Ishikawa (cell line): ENCODE data around the gene R3HDML.

Experiments
- CEBPB ChIP-seq: IDR thresholded peaks from 2 replicates; pipeline ENCODE4 v1.6.1; 2012
- CREB1 ChIP-seq: IDR thresholded peaks from 2 replicates; pipeline ENCODE4 v1.6.1; 2012; ENCODE audit warnings: low read depth
- EGR1 ChIP-seq: IDR thresholded peaks from 2 replicates; pipeline ENCODE4 v1.6.1; 2012
- EP300 ChIP-seq: IDR thresholded peaks from 2 replicates; pipeline ENCODE4 v1.6.1; 2012; ENCODE audit warnings: borderline replicate concordance
- RAD21 ChIP-seq: IDR thresholded peaks from 2 replicates; pipeline ENCODE4 v1.6.1; 2012; ENCODE audit warnings: low read depth
- TAF1 ChIP-seq: IDR thresholded peaks from 2 replicates; pipeline ENCODE4 v1.6.1; 2012; ENCODE audit warnings: low read depth, mild to moderate bottlenecking
- TEAD4 ChIP-seq: IDR thresholded peaks from 2 replicates; pipeline ENCODE4 v1.6.1; 2012
- YY1 ChIP-seq: IDR thresholded peaks from 2 replicates; pipeline ENCODE4 v1.6.1; 2012; ENCODE audit warnings: low read depth
- TF ChIP-seq, protein P1 (sequence below): IDR thresholded peaks from 2 replicates; pipeline ENCODE4 v1.6.1; 2012
- TF ChIP-seq, protein P2 (sequence below): IDR thresholded peaks from 2 replicates; pipeline ENCODE4 v1.6.1; 2012
- TF ChIP-seq, protein P3 (sequence below): IDR thresholded peaks from 2 replicates; pipeline ENCODE4 v1.6.1; 2012; ENCODE audit warnings: low read depth, mild to moderate bottlenecking

DNA sequence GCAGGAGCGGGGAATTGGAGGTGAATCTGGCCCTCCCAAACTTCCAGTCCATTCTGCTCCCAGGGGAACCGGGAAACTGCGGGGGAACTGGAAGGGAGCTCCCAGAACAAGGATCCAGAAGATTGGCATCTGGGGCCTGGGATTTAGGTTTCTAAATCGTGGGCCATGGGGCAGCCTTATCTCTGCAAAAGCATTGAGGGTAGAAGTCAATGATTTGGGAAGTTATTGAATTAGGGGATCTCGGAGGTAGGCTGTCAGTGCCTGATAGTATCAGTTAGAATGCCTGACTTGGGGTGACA, 63.8 kb downstream of the R3HDML start:
- TF ChIP-seq EP300 (no peak), CREB1 (no peak), TEAD4 (no peak), YY1 (no peak), TAF1 (no peak), RAD21 (no peak), CEBPB (no peak), EGR1 (no peak)
- TF ChIP-seq, protein P1, sequence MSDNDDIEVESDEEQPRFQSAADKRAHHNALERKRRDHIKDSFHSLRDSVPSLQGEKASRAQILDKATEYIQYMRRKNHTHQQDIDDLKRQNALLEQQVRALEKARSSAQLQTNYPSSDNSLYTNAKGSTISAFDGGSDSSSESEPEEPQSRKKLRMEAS = no peak
- TF ChIP-seq, protein P2, sequence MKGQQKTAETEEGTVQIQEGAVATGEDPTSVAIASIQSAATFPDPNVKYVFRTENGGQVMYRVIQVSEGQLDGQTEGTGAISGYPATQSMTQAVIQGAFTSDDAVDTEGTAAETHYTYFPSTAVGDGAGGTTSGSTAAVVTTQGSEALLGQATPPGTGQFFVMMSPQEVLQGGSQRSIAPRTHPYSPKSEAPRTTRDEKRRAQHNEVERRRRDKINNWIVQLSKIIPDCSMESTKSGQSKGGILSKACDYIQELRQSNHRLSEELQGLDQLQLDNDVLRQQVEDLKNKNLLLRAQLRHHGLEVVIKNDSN = no peak
- TF ChIP-seq, protein P3, sequence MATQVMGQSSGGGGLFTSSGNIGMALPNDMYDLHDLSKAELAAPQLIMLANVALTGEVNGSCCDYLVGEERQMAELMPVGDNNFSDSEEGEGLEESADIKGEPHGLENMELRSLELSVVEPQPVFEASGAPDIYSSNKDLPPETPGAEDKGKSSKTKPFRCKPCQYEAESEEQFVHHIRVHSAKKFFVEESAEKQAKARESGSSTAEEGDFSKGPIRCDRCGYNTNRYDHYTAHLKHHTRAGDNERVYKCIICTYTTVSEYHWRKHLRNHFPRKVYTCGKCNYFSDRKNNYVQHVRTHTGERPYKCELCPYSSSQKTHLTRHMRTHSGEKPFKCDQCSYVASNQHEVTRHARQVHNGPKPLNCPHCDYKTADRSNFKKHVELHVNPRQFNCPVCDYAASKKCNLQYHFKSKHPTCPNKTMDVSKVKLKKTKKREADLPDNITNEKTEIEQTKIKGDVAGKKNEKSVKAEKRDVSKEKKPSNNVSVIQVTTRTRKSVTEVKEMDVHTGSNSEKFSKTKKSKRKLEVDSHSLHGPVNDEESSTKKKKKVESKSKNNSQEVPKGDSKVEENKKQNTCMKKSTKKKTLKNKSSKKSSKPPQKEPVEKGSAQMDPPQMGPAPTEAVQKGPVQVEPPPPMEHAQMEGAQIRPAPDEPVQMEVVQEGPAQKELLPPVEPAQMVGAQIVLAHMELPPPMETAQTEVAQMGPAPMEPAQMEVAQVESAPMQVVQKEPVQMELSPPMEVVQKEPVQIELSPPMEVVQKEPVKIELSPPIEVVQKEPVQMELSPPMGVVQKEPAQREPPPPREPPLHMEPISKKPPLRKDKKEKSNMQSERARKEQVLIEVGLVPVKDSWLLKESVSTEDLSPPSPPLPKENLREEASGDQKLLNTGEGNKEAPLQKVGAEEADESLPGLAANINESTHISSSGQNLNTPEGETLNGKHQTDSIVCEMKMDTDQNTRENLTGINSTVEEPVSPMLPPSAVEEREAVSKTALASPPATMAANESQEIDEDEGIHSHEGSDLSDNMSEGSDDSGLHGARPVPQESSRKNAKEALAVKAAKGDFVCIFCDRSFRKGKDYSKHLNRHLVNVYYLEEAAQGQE = no peak
